GM18868 (cell line): Measurements from ENCODE around the gene ABHD14A.

Source experiments
- ATAC-seq: cut with Tn5 transposase; IDR thresholded peaks from one replicate; pipeline ENCODE4 v1.9.1; 2021; ENCODE audit warnings: mild to moderate bottlenecking, moderate library complexity; ENCODE audit not compliant: unreplicated experiment

The ABHD14A gene

GRCh38 chr3:52013802-52014598 lies 39.1 kb downstream of the ABHD14A start:
- no peak for ATAC-seq

GRCh38 chr3:52014613-52015012 lies 39.7 kb downstream of the ABHD14A start:
- no peak for ATAC-seq

- no peak for ATAC-seq
Measured at GRCh38 chr3:52015438-52016228, 40.8 kb downstream of the ABHD14A start.

GRCh38 chr3:52017586-52017985 lies 42.7 kb downstream of the ABHD14A start:
- ATAC-seq, result no peak

- ATAC-seq, result no peak
Measured at GRCh38 chr3:52018319-52019000, 43.6 kb downstream of the ABHD14A start.

- no peak for ATAC-seq
Measured at GRCh38 chr3:52019352-52020080, 44.7 kb downstream of the ABHD14A start.

- no peak for ATAC-seq
Measured at GRCh38 chr3:52020796-52021195, 45.9 kb downstream of the ABHD14A start.

GRCh38 chr3:52021489-52022268 lies 46.8 kb downstream of the ABHD14A start:
- no peak for ATAC-seq

GRCh38 chr3:52022323-52023100 lies 47.6 kb downstream of the ABHD14A start:
- ATAC-seq, result no peak

- ATAC-seq, result no peak
Measured at GRCh38 chr3:52023101-52023770, 48.4 kb downstream of the ABHD14A start.

GRCh38 chr3:52023860-52024764 lies 49.2 kb downstream of the ABHD14A start:
- peak; percentile 64 for ATAC-seq

- ATAC-seq, result no peak
Measured at GRCh38 chr3:52024765-52025452, 50.0 kb downstream of the ABHD14A start.

GRCh38 chr3:52025453-52025852 lies 50.6 kb downstream of the ABHD14A start:
- ATAC-seq, result no peak

GRCh38 chr3:52026041-52026440 lies 51.2 kb downstream of the ABHD14A start:
- no peak for ATAC-seq

GRCh38 chr3:52028572-52028971 lies 53.7 kb downstream of the ABHD14A start:
- ATAC-seq, result no peak

GRCh38 chr3:52029053-52029452 lies 54.2 kb downstream of the ABHD14A start:
- ATAC-seq, result no peak

- ATAC-seq, result no peak
Measured at GRCh38 chr3:52029535-52029934, 54.7 kb downstream of the ABHD14A start.
